Cerebellar cortex (tissue), 1 donor: Measurements from ENCODE around the gene FNDC5.
A peak's percentile ranks its signal among the peaks of the same experiment; 100 is the strongest.

Experiments
- DNase-seq: peaks from one replicate; pipeline ENCODE4 v3.0.0-alpha.2; 2015; ENCODE audit warnings: low spot score

Gene FNDC5

DNA sequence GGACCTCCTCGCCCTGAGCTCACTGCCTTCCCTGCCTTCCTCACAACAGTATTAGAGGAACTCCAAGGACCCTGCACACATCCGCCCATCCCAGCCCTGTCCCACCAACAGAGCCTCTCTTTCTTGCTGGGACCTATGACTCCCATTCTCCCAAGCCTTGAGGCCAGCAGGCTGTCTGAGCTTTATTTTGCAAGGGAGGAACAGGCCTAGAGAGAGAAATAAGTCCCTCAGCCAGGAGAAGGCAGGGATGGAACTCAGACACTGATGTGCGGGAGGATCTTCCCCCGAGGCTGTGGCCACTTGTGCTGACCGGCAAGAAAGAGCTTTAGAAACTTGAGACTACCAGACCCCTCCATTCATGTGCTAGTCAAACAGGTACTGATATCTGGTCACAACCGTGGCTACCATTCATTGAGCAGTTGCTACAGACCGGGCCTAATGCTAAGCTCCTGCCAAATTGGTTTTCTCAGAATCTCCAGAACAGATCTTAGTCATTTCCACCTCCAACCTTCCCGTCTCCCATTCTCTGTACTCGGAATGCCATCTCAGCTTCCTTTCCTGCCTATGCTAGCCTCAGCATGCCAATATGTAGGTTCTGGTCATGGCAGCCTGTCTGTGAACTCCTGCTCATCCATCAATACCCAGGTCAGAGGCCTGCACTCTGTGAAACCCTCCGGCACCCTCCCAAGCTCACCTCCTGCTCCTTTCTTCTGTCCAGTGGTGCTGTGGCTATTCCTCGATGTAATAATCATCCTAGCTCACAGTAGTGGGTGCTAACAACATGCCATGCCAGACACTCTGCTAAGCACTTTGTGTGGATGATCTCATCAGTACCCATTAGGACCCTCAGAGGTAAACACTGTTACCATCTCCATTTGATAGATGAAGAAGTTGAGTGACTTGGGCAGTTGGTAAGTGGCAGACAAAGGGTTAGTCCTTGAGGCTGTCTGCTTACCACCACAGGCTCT, 26.7 kb upstream of the FNDC5 start:
- DNase-seq = no peak

DNA sequence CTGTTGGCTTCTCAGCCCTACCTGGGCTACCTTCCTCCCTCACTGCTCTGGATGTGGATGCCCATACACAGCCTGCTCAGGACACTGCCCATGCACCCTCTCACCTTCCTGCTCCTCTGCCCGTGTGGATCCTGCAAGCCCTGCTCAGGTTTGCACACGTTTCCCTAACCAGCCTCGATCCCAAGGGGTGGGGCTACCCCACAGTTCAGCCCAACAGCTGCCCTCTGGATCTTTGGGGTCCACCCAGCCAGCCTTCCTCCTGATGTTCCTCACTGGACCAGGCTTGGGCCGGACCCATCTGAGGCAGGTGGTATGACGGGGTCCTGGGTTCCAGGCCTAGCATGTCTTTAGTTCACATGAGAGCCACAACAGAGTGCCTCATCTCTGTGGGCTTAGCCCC, 25.7 kb upstream of the FNDC5 start:
- DNase-seq = no peak

DNA sequence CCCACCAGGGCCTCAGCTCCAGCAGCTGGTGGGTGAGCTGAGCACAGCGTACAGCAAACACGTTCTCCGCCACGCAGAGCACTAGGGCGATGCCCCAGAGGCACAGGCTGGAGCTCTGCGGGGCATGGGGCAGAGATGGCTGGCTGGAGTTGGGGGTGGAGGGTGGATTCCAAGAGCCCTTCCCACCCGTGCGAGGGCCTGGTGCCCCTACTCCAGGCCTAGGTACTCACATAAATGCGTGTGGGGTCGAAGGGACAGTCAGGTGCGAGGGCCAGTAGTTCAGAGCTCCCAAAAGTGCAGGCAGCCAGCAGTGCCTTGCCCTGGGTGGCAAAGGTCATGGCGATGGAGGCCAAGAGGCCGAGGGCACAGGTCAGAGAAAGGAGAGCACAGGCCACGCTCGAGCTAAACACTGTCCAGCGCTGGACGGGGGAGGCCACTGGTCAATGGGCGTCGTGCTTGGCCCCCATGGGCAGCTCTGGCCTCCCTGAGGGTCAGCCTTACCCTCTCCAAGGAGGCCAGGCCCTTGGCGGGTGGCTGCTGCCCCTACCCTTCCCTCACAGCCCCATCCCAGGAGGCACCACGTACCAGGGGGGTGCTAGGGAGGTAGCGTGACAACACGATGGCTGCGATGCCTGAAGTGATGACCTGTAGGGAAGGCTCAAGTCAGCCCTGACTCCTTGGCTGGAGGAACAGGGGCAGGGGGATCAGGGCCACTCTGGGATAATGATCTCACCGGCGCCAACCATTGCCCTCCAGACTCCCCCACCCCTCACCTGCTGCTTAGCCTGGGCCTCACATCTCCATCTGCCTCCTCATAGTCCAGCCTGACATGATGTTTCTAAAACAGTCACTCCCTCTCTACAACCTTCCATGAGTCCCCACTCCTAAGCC, 24.9 kb upstream of the FNDC5 start:
- no peak for DNase-seq

DNA sequence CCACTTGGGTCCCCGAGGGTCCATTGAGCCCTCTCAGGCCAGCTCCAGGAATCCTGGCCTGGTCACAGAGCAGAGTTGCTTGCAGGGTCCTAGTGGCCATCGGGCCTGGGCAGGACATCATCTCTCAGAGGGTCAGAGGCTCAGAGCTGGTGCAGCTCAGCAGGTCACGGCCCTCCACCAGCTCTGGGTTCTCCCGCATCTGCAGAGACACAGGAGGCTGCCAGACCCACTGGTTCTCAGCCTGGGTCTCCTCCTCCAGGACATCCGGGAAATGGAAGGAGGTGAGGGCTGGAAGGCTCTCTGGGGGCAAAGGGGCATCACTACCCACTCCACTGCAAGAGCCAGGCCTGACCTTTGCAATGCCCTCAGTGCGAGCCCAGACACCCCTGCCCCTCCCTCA, 24.0 kb upstream of the FNDC5 start:
- DNase-seq = no peak

DNA sequence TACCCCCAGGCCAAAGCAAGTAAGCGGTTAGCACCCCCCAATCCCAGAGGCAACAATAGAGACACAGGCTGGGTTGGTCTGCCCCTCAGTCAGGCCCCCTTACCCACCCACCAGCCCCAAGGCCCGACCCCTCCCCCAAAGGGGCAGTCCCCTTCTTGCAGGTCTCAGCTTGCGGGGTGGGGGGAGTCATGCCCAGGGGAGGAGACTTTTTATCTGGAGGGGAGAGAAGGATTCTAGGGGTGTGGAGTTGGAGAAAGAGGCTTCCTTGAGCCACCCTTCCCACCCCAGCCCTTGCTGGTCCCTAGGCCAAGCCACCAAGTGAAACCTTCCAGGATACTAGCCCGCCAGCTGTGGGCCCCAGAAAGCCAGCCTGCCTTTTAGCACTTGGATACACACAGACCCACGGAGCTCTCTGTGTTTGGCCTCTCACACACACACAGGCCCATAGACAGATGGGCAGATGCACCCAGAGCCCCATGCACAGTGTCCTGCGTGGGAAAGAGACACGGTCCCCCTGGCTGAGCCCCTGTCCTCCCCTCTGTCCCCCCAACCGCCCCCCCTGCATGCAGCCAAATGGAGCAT, 23.4 kb upstream of the FNDC5 start:
- no peak for DNase-seq

DNA sequence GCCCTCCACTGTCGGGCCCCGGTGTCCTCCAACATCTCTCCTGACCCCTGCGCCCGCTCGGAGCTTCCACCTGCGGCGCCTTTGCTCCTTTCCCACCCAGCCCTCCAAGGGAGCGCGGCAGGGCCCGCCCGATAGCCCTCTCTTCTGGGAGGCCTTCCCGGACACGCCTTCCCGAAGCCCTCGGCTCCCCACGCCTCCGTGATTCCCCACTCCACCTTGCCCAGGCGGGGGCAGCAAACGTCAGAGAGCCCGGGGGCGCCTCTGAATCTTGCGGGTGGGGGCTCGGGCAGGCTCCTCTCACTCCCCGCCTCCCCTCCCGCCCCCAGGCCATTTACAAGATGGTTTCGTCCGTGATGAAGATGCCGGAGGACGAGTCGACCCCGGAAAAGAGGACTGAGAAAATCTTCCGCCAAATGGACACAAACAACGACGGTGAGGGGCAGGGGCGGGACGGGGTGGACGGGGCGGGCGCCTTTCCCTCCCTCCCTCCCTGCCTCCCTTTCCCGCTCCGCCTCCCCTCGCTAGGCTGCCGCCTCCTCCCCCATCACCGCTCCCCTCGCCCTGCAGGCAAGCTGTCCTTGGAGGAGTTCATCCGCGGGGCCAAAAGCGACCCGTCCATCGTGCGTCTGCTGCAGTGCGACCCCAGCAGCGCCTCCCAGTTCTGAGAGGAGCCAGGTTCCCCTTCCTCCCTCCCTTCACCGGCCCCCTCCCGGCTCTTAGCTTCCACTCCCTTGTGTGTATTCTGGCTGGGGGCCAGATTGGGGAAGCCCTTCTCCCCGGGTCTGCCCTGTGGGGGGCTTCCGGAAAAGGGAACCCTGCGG, 22.7 kb upstream of the FNDC5 start:
- peak; percentile 51 for DNase-seq

DNA sequence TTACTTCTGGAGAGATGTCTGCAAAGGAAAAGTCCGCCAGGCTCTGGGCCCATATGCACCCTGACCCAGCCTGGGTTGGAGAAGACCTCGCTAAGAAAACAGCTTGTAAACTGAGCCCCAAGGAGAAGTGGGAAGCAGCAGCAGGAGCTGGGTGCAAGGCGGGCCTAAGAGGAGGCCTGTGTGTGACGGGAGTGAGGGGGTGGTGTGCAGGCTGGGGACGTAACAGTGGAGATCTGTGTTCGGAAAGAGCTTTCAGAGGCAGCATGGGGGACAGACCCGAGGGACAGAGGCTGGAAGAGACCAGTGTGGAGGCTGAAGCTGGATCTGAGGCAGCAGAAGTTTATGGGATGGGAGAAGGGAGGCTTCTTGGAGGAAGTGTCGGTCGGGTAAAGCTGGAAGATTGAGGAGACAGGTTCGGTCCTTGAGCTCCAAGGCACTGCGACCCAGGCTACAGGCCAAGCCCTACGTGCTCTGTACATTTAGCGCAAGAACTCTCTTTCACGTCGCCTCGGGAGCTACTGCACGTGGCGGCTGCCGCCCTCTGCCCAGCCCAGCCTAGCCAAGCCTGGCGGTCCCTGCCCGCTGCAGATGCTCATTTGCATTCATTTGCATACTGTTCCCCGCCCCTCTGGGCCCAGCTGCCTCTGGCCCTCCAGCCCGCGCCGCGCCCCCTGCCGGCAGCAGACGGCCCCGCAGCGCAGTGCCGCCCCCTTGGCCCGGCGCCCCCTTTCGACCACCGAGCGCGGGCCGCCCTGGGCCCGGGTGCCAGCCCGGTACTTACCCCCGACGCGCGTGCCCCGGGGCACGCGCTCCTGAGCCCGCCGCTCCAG, 21.9 kb upstream of the FNDC5 start:
- DNase-seq = peak; percentile 59

DNA sequence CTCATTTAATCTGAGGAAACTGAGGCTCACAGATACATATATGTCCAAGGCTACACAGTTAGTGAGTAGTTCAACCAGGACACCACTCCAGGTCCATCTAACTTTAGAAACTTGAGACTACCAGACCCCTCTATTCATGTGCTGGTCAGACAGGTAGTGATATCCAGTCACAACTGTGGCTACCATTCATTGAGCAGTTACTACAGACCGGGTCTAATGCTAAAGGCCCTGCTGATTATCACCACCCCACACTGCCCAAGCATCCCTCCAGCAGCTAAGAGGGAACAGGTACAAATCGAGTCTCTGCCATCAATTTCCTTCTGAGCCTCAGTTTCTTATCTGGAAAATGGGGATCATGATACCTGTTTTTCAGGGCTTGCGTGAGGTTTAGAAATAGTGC, 20.9 kb upstream of the FNDC5 start:
- DNase-seq = no peak

DNA sequence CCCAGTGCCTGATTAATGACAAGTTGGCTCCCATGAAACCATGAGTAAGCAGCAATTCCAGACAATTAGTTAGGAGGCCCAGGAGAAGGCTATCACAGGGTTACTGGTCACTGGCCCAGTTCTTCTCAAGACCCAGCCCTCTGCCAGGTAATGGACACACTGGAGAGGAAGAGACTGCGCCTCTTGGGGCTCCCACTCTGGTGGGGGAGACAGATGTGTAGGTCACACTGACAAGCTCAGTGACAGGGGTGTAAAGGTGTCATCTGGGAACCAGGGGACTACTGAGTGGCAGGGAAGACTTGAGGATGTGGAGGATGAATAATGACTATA, 20.5 kb upstream of the FNDC5 start:
- DNase-seq = no peak

DNA sequence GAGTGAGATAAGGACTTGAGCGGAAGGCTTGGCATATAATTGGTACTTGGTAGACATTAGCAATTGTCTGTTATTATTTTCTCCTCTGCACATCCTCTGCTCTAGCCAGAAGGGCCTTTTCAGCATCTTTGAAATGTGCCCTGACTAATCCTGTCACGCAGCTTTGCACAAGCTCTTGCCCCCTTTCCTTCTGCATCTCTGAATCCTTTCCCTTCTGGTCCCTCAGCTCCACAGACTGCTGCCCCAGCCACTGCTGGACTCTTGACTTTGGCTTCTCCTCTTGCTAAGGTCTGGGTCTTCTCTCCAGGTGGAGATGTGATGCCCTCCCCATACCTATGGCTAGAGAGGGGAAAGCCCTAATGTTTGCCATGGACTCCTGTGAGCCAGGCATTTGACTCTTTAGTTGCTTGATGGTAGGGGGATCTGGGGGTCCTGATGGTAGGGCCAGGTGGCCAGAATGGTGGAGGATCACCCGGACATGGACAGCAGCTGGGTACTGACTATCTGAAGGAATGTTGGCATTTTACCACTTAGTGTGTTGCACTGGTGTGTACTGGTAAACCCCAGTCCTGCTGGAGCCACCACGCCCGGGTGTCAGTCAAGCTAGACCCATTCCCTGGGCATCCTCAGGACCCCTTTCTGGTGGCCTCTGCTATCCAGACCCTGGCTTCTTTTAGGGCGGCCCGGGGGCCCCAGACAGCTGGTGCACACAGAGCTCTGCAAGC, 20.0 kb upstream of the FNDC5 start:
- DNase-seq = no peak

DNA sequence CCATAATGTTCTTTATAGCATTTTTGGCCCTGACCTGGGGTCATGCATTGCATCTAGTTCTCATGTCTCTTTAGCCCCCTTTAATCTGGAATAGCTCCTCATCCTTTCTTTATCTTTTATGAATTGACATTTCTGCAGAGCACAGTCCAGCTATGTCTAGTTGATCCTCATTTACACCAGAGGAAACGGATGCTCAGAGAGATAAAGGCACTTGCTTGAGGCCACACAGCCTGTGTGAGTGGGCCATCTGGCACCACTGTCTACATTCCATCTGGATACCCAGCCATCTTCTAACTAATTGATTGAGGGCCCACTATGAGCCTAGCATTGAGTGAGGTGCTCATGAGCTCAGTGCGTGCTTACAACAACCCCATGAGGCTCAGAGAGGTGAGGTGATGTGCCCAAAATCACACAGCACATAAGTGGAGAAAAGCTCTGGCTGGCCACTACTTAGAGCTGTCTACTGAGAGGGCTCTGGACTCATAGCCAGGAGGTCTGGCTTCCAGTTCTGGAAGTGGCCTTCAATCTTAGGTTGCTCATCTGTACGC, 19.1 kb upstream of the FNDC5 start:
- DNase-seq = no peak

DNA sequence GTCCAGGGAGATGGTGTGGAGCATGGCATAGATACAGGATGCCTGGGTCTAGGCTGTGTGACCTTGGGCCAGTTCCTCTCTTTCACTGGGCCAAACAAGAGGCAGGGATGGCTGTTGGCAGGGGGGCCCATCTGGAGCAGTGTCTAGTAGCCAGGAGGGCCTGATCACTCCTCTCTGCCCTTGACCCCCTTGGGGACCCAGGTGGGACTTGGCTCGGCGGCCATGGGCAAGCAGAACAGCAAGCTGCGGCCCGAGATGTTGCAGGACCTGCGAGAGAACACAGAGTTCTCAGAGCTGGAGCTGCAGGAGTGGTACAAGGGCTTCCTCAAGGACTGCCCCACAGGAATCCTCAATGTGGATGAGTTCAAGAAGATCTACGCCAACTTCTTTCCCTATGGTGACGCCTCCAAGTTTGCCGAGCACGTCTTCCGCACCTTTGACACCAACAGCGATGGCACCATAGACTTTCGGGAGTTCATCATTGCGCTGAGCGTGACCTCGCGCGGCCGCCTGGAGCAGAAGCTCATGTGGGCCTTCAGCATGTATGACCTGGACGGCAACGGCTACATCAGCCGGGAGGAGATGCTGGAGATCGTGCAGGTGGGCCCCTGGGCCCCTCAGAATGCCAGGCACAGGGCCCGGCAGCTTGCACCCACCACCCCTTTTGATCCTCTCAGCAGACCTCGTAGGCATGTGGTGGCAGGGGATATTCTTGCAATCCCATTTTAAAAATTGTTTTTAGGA, 18.1 kb upstream of the FNDC5 start:
- DNase-seq = no peak

DNA sequence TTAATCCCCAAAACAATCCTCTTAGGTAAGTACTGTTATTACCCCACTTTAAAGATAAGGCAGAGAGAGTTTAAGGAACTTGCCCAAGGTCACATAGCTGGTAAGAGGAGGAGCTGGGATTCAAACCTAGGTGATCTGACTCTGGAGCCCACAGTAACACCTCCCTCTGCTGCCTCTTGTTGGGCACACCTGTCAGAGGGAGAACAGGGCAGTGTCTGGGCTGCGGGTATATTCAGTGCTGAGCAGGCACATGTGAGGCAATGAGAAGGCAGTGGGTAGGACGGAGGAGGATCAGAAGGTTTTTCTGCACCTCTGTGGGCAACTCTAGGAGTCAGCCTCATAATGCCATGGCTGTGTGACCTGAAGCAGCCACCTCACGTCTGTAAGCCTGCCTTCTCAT, 17.4 kb upstream of the FNDC5 start:
- no peak for DNase-seq

DNA sequence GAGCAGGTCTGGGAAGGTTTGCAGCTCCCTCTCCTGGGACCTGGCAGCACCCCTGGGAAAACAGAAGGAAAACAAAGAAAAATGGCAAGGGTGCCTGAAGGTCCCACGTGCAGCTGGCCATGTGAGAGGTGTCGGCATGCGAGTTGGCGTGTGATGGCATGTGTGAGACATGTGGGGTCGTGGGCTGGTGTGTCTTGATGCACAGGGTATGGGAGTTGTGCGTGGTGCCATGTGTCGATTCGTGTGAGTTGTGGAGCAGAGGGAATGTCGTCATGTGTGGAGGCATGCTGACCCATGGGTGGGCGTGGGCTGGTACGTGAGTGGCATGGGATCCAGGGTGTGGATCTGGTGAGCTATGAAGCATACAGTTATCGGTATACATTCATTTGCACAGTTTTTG, 16.9 kb upstream of the FNDC5 start:
- no peak for DNase-seq

DNA sequence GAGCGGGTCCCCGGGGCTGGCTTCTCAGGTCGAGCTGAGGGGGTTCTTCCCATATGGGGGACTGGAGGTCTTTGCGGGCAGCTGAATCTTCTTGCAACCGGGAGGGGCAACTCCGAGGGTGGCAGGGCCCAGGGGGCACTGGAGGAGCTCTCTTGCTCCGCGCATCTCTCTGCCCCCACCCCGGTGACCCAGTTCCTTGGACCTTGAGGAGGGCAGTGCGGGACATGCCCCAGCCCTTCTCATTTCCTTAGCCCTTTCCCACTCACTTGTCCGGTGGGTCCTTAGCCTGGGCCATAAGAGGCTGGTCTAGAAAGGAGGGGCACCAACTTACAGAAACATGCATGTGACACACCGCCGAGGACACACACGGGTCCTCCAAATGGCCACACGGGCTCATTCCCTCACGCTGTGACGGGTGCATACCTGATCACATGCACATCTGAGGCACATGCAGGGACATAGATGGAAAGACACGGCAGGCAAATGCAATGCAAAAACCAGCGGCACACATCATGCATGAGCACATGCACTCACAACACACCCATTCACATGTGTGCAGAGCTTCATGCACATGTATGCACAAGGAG, 16.2 kb upstream of the FNDC5 start:
- DNase-seq = peak; percentile 49

DNA sequence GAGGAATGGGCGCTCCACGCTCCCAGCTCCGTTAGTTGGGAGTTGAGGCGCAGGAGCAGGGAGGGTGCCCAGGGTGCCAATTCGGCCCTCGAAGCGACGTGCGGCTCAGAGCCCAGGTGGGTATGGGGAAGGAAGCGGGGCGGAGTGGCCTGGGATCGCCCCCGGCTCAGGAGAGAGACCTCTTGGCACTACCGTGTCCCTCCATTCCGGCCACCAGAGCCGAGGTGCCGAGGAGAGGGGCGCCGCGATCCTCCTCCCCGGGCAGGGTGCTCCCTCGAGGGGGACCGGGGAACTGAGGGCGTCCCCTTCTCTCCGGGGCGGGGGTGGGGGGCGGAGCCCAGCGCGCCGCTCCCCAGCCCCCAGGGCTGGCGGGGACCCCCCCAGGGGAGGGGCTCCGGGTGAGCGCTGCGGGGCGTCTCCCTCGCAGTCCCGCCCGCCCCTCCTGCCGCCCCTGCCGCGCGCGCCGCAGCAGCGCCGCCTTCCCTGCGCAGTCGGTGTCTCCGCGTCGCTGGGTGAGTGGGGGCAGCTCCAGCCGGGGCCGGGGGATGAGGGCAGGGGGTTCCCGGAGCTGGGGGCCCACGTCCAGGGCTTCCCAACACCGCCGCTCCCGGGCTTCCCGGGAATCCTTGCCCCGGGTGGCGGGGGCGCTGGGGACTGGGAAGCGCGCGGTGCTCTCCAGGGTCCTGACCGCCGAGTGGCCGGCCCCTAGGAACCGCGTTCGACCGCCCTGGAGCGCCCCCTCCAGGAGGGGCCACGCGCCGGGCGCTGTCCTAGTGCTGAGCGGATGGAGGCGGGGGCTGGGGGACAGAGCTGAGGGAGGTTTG, 15.5 kb upstream of the FNDC5 start, which contains the start of gene HPCA:
HPCA (plus strand) TSS at position 488 of the 824 bp plus-strand sequence. CDS start 2,408 bp downstream, outside the sequence.
- DNase-seq = no peak

DNA sequence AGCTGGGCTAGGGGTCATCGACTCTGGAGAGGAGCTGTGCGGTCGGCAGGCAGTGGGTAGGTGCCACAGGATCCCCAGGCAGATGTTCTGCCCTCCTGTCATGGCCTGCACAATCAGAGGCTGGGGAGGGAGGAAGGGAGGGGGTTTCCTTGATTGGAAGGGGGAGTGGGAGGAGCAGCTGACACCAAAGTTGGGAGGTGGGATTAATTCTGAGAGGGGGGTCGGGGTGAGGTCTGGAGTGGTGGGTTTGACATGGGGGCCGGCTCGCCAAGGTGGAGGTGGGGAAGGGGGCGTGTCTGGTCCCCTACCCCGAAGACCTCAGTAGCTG, 14.9 kb upstream of the FNDC5 start:
- no peak for DNase-seq

DNA sequence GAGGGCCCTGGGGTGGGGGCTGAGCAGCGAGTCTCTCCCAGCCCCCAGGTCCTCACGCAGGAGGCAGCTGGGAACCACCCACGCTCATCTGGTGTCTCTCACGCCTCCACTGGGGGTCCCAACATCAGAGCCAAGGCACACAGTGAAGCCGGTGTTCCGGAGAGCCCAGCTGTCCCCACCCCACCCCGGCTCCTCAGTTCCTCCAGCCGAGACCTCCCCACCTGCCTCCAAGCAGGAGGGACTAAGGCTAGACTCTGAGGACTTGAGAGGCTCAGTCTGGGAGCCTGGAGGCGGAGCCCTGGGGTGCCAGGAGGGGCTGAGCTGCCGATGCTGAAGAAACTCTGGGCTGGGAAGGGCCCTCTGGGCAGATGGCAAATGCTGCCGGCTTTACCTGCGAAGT, 14.0 kb upstream of the FNDC5 start:
- DNase-seq = no peak
